NCI-H2081 (cell line): ENCODE measurements around the gene DMAC2L.
"Not testable (repeated sequence)": the region's sequence is repeated elsewhere in the genome, so short reads cannot be mapped to it uniquely, and the experiment has no call there.

ENCODE experiments used
- DNase-seq, 2 experiments: peaks; one replicate each; lab custom pipeline; 2025; lab: John Stamatoyannopoulos, UW

DMAC2L gene

GRCh38 chr14:50356283-50356682 is 44.2 kb downstream of the DMAC2L start:
- DNase-seq: not testable (repeated sequence)

DNA sequence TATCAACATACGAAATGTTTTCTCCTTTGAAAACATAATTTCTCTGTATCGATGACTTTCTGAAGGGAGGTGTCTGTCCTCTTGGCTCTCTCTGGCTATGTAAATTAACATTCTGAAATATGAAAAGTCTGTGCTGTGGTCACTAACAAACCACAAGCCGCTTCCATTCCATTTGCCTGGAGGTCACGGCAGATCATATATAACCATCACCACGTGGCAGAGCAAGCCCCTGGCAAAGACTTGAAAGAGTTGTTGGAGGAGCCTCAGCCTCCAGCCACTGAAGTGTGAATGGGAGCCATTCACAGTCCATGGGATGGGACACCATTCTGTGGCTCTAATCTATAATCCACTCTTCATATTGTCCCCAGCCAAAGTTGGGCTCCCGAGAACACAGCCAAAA is 45.0 kb downstream of the DMAC2L start:
- DNase-seq: no peak

- DNase-seq: no peak
Measured at GRCh38 chr14:50357753-50358395, 45.8 kb downstream of the DMAC2L start.

DNA sequence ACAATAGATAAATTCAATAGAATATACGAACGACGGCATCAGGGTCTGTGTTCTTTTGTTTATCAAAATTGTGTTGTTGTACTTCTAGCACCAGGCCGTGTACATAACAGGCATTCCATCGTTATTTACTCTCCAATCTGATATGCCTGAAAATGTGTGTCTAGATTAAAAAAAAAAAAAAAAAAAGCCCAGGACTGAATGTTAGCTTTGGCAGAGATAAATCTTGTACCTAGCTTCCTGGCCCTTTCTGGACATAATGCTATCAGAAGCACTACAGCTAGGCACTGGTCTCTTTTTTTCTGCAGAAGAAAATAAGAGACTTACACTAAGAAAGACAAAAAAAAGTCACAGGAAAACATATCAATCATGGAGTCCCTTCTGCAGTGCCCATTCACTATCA is 47.5 kb downstream of the DMAC2L start:
- no peak for DNase-seq

DNA sequence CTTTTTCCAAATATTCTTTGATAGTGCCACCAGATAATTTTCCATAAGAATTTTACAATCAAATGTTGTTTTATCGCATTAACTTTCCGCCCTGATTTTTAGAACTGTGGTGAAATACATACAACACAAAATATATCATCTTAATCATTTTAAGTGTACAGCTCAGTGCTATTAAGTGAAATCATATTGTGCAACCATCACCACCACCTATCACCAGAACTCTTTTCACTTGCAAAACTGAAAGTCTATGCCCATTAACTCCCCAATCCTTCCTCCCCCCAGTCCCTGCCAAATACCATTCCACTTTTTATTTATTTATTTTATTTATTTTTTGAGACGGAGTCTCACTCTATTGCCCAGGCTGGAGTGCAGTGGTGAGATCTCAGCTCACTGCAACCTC is 48.0 kb downstream of the DMAC2L start:
- DNase-seq: no peak

DNA sequence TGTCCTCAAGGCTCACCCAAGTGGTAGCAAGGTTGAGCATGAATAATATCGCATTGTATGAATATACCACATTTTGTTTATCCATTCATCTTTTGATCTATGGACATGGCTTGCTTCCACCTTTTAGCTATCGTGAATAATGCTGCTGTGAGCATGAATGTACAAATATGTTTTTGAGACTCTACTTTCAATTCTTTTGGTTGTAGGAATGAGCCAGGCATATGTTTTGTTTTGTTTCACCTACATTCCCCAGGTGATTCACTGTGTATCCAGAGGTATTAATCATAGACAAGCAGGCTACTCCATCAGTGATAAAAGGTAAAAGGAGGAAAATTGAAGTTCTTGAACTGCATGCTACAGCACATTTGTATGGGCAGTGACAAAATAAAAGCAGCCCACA is 48.7 kb downstream of the DMAC2L start:
- no peak for DNase-seq

DNA sequence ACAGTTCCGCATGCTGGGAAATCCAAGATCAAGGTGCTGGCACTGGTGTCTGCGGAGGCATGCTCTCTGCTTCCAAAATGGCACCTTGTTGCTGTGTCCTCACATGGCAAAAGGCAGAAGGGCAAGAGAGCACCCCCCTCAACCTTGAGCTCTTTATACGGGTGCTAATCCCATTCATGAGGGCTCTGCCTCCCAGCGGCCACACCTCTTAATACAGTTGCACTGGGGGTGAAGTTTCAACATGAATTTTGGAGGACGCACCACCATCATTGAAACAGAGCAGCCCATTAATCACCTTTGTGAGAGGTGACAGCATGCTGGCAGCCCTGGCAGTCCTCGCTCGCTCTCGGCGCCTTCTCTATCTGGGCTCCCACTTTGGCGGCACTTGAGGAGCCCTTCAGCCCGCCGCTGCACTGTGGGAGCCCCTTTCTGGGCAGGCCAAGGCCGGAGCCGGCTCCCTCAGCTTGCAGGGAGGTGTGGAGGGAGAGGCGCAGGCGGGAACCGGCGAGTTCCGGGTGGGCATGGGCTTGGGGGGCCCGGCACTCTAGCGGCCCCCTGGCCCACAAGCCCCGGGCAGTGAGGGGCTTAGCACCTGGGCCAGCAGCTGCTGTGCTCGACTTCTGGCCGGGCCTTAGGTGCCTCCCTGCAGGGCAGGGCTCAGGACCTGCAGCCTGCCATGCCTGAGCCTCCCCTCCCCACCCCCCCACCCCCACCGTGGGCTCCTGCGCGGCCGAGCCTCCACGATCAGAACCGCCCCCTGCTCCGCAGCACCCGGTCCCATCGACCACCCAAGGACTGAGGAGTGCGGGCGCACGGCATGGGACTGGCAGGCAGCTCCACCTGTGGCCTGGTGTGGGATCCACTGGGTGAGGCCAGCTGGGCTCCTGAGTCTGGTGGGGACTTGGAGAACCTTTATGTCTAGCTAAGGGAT is 49.6 kb downstream of the DMAC2L start:
- DNase-seq: not testable (repeated sequence)

DNA sequence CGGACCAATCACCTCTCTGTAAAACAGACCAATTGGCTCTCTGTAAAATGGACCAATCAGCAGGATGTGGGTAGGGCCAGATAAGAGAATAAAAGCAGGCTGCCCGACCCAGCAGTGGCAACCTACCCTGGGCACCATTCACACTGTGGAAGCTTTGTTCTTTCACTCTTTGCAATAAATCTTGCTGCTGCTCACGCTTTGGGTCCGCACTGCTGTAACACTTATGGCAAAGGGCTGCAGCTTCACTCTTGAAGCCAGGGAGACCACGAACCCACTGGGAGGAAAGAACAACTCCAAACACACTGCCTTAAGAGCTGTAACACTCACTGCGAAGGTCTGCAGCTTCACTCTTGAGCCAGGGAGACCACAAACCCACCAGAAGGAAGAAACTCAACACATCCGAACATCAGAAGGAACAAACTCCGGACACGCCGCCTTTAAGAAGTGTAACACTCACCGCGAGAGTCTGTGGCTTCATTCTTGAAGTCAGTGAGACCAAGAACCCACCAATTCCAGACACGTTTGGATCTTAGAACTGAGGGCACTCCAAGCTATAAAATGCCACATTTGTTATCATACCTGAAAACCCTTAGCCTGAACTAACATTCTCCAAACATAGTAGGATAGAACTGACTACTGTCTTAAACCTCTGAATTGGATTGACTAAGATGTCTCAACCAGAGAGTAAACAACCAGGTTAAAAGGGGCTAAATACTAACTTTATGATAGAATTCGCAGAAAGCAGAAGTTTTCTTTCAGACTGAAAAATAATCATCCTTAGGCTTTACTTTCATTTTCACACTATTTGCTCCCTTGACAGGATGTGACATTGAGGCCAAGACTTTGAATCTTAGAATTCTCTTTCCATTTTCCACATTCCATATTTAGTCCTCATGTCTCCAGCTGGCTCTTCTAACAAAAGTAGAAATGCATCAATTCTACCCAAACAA is 50.9 kb downstream of the DMAC2L start:
- no peak for DNase-seq

GRCh38 chr14:50363714-50364111 is 51.6 kb downstream of the DMAC2L start:
- no peak for DNase-seq

GRCh38 chr14:50364792-50365191 is 52.7 kb downstream of the DMAC2L start:
- DNase-seq: no peak

GRCh38 chr14:50365572-50365971 is 53.4 kb downstream of the DMAC2L start:
- DNase-seq: not testable (repeated sequence)

DNA sequence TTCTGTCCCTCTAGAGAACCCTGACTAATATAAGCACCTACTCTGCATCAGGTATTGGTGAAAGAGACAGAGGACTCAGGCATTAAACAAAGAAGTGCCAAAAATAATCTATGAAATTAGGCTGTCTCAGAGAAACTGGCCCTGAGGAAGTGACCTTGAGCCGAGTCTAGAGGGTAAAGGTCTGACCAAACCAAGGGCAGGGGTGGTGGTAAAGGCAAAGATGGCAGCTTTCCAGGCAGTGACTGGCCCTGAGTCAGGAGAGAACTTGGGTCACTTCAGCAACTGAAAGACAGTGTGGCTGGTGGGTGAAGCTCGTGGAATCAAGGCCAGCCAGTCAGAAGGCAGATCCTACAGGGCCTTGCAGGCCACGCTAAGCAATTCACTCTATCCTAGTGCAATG is 54.0 kb downstream of the DMAC2L start:
- no peak for DNase-seq

GRCh38 chr14:50366589-50366988 is 54.5 kb downstream of the DMAC2L start:
- no peak for DNase-seq

- DNase-seq: no peak
Measured at GRCh38 chr14:50371546-50371945, 59.4 kb downstream of the DMAC2L start.

DNA sequence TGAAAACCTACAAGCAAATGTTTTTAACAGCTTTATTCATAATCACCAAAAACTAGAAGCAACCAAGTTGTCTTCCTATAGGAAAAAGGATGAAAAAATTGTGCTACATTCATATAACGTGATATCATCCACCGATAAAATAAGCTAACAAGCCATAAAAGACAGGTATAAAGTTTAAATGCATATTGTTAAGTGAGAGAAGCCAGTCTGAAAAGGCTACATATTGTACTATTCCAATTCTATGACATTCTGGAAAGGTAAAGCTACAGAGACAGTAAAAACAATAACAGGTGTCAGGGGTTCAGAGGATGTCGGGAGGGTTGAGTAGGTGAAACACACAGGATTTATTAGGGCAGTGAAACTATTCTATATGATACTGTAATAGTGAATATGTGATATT is 61.8 kb downstream of the DMAC2L start:
- DNase-seq: no peak

DNA sequence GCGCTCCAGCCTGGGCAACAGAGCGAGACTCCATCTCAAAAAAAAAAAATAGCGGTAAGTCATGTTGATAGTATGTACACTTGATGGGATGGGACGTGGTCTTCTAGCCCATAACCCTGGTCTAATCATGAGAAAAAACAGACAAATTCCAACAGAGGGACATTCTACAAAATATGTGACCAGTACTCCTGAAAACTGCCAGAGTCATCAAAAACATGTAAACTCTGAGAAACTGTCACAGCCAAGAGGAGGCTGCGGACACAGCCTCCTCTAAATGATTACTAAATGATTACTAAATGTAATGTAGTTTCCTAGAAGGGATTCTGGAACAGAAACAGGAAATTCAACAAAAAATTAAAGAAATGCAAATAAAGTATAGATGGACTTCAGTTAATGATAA is 63.6 kb downstream of the DMAC2L start:
- no peak for DNase-seq
